Tibial nerve (tissue), 4 donors: ENCODE results near the gene RBM47.

Experiments
- EP300 ChIP-seq, 2 donors: sonication (generic); formaldehyde crosslinking; IDR thresholded peaks; one replicate each; pipeline ENCODE4 v1.6.1; 2017; ENCODE audit warnings: antibody characterized with exemption in 2 of 2, mild to moderate bottlenecking in 1 of 2
- POLR2A ChIP-seq, 2 donors: fragments of 450-650 bp; IDR thresholded peaks; one replicate each; pipeline ENCODE4 v1.6.1; 2017; ENCODE audit warnings: antibody characterized with exemption in 2 of 2, mild to moderate bottlenecking in 2 of 2, moderate library complexity in 2 of 2
- TF ChIP-seq, protein P1 (sequence below), 5 experiments: fragments of 200-600 bp in 3 of 5; fragments of 450-650 bp in 2 of 5; sonication (generic) in 3 of 5; IDR thresholded peaks; one replicate each; pipeline ENCODE4 v1.5.1; 2016 to 2019; ENCODE audit warnings: antibody characterized with exemption in 5 of 5, mild to moderate bottlenecking in 3 of 5, moderate library complexity in 2 of 5

DNA sequence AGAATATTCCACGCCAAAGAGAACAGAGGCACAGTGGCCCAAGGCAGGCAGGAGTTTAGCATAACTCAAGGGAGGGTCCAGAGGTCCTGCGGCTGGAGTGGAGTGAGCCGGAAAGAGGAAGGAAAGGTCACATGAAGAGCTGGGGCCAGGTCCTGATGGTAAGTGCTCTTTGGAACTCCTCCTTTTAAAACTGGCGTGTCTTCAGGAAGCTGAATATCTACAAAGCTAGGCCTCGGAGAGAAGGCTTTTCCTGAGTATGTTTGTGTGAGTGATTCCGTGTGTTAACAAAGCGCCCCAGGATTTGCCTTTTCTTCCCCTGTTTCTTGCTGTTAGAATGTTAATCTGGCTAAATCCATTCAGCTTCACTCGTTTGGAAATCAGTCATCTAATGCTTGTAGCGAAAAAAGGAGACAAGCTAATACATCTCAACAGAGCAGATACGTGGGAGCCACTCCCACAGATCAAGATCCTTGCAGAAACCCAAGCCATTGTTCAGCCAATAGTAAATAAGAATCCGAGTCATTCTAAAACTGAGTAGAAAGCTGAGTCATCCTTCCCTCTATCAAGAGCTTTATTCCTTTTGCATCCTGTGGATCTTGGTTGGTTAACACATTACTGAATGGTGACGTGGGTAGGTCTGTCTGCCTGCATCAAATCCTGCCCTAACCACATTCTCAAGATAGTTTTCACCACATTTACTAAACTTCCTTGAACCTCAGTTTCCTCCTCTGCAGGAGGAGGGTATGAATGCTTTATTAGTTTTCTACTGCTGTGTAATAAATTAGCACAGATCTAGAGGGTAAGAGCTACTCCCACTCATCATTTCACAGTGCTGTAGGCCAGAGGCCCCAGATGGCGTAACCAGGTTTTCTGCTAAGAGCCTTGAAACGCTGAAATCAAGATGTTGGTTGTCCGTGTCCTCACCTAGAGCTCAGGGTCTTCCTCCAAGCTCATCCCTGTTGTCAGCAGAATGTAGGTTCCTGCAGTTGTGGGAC lies 43.2 kb upstream of the RBM47 start:
- TF ChIP-seq, protein P1, sequence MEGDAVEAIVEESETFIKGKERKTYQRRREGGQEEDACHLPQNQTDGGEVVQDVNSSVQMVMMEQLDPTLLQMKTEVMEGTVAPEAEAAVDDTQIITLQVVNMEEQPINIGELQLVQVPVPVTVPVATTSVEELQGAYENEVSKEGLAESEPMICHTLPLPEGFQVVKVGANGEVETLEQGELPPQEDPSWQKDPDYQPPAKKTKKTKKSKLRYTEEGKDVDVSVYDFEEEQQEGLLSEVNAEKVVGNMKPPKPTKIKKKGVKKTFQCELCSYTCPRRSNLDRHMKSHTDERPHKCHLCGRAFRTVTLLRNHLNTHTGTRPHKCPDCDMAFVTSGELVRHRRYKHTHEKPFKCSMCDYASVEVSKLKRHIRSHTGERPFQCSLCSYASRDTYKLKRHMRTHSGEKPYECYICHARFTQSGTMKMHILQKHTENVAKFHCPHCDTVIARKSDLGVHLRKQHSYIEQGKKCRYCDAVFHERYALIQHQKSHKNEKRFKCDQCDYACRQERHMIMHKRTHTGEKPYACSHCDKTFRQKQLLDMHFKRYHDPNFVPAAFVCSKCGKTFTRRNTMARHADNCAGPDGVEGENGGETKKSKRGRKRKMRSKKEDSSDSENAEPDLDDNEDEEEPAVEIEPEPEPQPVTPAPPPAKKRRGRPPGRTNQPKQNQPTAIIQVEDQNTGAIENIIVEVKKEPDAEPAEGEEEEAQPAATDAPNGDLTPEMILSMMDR (IDR thresholded peaks at IDR 0.05): no peak
- no peak for TF ChIP-seq POLR2A (IDR thresholded peaks at IDR 0.05)
- TF ChIP-seq EP300 (IDR thresholded peaks at IDR 0.05): no peak
